Activated CD8-positive, alpha-beta memory T cell treated with anti-CD3 and anti-CD28 coated beads for 48 hours (primary cell): ENCODE measurements around the gene AOC2.
"Not testable (repeated sequence)": the region's sequence is repeated elsewhere in the genome, so short reads cannot be mapped to it uniquely, and the experiment has no call there.

ENCODE experiments used
- DNase-seq, 3 experiments: peaks; one replicate each; pipeline ENCODE4 v3.0.0-alpha.2; 2020; ENCODE audit warnings: low read depth in 2 of 3, low spot score in 2 of 3

The AOC2 gene

DNA sequence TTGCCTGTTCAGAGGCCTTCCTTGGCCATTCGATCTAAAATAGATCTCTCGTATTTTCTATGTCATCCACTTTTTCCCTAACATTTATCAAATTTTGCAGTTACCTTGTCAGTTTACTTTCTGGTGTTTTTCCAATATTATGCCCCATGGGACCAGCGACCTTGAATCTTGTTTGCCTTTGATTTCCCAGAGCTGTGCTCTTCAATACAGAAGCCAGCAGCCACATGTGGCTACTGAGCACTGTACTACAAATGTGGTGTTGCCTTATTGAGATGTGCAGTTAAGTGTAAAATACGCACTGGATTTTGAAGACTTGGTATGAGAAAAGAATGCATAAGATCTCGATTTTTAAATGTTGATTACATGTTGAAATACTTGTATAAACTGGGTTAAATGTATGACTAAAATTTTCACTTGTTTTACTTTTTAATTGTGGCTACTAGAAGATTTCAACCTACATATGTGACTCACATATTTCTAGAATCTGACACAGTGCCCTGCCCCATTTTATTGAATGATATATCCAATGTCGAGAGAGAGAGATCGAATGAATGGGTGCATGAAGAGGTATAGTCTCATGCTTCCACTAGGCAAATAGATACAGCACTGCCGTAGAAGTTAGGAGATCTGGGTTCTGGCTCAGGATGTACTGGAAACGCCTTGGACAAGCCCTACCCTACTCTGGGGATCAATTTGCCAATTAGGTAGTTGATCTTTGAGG, 12.0 kb upstream of the AOC2 start:
- DNase-seq: no peak

DNA sequence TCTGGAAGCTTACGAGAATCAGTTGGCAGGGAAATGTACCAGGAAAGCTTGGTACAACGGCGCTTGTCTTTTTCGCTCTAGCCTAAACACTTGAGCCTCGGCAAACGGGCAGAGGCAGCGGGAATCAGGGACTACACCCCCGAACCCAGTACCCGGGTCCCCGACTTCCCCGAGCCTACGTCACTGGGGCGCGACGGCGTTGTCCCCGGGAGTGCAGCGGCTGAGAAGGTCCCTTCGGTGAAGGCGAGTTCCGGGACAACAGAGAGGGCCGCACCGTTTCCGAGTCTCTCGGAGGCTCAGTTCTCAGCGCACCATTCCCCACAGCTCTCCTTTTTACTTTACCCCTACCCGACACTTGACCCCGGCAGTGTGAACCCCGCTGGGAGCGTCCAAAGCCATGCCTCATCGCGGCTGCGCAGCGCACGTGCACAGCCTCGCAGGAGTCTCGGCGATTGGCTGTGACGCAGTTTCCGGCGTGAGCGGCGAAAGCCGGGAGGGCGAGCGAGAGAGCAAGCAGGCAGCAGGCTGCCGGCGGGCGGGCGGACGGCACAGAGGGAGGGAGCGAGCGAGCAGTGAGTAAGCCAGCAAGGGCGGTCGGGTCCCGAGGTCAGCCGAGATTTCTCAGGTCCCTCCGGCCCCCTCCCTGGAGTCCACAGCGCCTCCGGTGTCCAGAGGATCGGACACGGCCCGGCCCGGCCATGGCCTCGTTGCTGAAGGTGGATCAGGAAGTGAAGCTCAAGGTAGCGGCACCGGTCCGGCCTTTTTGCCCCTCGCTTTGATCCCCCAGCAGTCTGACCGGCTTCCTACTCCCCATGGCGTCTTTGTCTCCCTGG, 11.2 kb upstream of the AOC2 start, which contains the start of gene PSME3:
Gene PSME3 (plus strand): TSS at position 464 of the 833 bp plus-strand sequence. CDS start 235 bp downstream, at position 699.
- peak; percentile 85 to 90 (median 88) for DNase-seq

DNA sequence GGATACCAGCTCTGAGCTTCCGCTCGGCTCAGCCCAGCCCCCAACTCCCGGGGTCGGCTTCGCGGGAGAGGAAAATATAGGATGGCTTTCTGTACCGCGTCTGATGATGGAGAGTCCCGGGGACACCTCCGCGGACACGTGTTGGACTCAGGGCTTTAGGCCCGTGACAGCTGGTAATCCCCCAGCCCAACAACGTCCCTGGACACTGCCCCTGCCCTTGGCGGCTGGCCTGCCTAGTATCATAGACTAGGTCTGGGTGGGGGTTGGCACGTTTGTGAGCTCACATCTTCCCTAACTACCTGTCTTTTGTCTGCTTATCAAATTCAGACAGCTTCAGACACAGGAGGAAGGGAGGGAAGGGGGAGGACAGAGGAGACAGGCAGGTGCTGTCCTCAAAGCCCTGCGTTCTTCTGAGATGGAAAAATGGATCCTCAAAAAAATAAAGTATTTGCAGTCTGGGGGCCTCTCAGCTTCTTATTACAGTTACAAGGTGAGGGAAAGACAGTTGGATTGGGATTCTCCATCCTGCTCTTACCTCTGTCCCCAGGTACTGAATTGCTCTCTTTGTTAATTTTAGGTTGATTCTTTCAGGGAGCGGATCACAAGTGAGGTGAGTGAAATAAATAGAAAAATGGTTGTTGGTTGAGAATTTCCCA, 10.5 kb upstream of the AOC2 start:
- no peak for DNase-seq

DNA sequence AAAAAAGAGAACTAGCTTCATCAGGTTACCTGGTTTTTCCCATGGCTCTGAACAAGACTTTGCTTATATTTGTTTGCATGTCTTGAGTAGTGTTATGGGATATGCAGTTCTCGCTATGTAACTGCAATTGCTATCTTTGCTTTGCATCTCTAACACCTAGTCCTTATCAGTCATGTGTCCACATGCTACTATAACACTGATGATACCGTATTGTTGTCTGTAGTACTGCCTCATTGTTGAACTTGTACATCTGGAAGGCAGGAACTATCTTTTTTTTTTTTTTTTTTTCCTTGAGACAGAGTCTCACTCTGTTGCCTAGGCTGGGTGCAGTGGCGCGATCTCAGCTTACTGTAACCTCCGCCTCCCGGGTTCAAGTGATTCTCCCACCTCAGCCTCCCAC, 8.6 kb upstream of the AOC2 start:
- DNase-seq: no peak

DNA sequence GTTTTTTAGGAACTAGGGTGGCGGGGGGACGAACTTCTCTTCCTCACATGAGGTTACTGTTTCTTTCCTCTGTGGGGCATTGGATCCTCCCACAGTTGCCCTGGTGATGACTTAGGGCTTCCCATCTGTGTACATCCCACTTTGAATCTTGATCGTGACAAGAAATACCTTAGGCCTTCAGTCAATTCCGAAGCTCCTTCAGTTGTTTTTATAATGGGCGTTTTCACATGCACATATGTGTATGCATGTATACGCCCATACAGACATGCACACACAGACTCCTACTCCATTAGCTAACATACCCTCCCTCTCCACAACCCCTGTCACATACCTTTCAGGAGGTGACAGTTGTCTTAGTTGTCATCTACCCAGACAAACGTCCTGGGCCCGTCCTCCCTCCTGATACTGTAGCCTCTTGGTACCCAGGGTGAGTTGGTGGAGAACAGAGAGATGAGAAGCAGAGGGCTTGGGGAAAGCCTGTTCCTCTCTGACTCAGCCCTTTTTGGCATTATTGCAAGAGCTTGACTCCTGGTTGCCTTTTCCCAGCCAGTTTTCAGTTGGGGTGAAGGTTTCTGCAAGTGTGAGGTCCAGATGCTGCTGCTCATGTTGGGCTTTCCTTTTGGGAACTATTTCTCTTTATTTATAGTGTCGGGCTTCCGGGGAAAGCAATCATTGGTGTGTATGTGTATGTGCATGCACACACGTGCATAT, 2.2 kb upstream of the AOC2 start:
- no peak for DNase-seq

DNA sequence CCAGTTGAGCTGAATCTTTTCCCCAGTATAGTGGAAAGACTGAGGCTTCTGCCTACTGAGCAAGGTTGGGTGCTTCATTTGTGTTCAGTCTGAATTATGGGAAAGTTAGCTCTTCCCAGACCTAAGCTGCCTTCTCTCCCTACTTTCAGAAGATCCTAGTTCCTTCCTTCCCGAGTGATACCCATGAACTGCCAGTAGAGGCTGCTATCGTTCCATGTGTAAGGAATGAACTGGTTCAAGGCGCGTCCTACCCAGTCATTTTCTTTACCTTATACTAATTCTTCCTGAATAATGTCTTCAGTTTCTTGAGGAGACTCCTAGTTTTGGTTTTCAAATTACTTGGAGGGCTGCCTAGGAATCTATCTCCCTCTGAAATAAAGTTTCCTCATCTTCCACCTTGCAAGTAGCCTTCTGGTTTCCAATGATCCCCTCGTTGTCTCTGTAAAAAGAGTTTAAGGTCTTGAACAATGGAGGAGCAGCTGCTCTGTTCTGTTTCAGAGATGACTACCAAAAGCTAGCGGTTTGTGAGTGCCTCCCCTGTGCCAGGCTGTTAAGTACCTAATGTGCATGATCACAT, 934 bp upstream of the AOC2 start:
- no peak for DNase-seq

DNA sequence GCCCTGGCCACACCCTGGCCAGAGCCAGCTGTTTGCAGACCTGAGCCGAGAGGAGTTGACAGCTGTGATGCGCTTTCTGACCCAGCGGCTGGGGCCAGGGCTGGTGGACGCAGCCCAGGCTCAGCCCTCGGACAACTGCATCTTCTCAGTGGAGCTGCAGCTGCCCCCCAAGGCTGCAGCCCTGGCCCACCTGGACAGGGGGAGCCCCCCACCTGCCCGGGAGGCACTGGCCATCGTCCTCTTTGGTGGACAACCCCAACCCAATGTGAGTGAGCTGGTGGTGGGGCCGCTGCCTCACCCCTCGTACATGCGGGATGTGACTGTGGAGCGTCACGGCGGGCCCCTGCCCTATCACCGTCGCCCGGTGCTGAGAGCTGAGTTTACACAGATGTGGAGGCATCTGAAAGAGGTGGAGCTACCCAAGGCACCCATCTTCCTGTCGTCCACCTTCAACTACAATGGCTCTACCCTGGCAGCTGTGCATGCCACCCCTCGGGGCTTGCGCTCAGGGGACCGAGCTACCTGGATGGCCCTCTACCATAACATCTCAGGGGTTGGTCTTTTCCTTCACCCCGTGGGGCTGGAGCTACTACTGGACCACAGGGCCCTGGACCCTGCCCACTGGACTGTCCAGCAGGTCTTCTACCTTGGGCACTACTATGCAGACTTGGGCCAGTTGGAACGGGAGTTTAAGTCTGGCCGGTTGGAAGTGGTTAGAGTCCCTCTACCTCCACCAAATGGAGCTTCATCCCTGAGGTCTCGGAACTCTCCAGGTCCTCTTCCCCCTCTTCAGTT, 578 bp downstream of the AOC2 start:
- no peak for DNase-seq

DNA sequence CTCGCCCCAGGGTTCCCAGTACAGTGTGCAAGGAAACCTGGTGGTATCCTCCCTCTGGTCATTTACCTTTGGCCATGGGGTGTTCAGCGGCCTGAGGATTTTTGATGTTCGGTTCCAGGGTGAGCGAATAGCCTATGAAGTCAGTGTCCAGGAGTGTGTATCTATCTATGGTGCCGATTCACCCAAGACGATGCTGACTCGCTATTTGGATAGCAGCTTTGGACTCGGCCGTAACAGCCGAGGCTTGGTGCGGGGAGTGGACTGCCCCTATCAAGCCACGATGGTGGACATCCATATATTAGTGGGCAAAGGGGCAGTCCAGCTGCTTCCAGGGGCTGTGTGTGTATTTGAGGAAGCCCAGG, 1.2 kb downstream of the AOC2 start:
- no peak for DNase-seq

DNA sequence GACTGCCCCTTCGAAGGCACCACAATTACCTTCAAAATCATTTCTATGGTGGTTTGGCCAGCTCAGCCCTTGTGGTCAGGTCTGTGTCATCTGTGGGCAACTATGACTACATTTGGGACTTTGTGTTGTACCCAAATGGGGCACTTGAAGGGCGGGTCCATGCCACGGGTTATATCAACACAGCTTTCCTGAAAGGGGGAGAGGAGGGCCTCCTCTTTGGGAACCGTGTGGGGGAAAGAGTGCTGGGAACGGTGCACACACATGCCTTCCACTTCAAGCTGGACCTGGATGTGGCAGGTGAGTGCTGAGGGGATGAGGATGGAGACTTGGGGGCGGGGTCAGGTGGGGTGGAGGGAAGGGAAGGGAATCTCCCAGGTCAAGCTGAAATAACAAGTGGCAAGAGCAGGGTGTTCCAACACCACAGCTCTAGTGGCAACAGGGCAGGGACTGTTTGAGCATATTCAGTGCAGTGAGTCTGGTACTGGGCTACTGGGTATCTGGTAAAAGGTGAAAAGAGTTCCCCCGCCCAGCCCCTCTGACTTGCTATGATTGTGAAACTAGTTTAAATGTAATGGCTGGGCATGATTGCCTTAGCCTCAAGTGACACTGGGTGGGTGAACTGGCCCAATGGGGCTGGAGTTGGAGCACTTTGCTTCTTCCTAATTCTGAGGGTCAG, 1.7 kb downstream of the AOC2 start:
- peak in 1 of 3 experiments; percentile 24 for DNase-seq

DNA sequence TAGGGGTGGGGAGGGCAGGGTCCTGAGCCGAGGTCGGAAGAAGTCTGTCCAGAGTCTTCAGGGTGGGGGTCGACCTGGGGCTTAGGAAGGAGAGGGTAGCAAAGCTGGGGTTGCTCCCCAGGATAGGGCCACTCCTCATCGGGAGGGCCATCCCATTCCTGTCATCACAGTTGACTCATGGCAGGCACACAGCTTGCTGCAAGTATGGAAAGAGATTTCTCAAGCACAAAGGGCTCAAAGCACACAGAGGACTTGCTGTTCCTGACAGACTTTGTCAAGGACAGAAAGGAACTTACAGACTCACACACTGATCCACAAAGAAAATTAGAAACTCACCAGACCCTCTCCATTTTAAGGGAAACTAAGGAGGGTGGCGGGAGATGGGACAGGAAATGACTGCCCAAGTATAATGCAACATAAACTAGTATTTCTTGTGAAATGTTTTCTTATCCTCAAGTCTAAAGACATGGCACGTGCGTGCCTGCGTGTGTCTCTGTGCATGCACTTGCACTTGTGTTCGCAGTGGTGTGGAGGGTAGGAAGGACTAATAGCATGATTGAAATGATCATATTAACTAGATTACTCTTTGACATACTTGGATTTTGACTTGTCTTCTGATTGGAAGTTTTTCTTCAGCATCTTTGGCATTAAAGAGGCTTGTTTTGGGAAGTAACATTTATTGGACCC, 2.4 kb downstream of the AOC2 start:
- DNase-seq: no peak

DNA sequence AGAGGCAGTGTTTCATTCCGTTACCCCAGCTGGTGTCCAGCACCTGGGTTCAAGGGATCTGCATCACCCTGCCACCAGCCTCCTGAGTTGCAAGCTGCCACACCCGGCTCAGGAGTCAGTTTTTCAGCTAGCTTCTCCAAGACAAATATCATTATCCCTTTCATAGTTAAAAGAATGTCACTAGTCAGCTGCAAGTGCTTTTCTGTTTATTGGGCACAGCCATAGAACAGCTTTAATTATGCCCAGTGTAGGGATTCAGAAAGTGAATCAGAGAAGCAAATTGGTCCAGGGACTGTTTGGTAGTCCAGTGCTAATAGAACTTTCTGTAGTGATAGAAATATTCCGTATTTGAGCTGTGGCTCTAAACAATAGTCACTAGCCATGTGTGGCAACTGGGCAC, 3.7 kb downstream of the AOC2 start:
- no peak for DNase-seq

DNA sequence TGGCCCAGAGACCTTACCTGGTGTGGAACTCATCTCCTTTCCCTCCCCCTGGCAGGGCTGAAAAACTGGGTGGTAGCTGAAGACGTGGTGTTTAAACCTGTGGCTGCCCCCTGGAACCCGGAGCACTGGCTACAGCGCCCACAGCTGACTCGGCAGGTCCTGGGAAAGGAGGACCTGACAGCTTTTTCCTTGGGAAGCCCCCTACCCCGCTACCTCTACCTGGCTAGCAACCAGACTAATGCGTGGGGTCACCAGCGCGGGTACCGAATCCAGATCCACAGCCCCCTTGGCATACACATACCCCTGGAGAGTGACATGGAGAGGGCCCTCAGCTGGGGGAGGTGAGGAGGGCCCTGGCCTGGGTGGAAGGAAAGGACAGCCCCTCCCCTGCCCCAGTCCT, 4.7 kb downstream of the AOC2 start:
- no peak for DNase-seq

DNA sequence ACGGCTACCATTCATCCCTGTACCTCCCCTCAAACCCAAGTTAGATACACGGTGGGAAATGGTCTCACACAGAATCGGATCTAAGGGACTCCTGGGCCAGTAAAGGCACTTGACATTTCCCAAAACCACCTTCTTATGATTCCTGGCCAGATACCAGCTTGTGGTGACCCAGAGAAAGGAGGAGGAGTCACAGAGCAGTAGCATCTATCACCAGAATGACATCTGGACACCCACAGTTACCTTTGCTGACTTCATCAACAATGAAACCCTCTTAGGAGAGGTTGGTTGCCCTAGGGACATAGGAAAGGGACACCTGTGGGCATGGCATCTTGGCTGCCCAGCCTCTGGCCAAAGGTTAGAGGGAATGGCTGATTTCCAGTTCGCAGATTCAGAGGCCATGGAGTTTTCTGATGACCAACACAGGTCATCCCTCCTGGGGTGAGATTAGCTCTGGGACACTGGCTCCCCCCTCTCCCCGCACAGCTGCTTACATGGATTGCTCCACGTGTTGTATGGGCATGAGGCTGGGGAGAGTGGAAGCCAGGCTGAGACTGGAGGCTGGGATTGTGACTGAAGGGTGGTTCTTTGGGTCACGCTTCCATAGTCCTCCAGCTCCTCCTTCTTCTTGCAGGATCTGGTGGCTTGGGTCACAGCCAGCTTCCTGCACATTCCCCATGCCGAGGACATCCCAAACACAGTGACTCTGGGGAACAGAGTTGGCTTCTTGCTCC, 5.2 kb downstream of the AOC2 start:
- DNase-seq: no peak

DNA sequence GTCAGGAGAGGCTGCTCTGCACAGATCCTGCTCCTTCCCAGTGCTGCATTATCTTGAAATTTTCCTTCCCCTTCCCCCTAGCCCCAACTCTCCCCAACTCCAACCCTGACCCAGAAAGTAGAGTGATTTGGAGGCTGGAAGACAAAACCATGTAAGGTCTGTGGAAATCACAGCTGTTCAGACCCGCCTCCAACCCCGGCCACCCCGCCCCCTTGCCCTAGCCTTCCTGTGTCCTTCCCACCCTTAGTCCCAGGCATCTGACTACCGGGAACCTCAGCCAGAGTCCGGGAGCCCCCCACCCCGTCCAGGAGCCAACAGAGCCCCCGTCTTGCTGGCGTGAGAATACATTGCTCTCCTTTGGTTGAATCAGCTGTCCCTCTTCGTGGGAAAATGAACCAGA, 6.6 kb downstream of the AOC2 start, which contains the start of gene AOC3:
Gene AOC3 (plus strand): TSS at position 246 of the 400 bp plus-strand sequence. CDS start 145 bp downstream, at position 391.
- DNase-seq: no peak

DNA sequence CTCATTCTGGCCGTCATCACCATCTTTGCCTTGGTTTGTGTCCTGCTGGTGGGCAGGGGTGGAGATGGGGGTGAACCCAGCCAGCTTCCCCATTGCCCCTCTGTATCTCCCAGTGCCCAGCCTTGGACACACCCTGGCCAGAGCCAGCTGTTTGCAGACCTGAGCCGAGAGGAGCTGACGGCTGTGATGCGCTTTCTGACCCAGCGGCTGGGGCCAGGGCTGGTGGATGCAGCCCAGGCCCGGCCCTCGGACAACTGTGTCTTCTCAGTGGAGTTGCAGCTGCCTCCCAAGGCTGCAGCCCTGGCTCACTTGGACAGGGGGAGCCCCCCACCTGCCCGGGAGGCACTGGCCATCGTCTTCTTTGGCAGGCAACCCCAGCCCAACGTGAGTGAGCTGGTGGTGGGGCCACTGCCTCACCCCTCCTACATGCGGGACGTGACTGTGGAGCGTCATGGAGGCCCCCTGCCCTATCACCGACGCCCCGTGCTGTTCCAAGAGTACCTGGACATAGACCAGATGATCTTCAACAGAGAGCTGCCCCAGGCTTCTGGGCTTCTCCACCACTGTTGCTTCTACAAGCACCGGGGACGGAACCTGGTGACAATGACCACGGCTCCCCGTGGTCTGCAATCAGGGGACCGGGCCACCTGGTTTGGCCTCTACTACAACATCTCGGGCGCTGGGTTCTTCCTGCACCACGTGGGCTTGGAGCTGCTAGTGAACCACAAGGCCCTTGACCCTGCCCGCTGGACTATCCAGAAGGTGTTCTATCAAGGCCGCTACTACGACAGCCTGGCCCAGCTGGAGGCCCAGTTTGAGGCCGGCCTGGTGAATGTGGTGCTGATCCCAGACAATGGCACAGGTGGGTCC, 7.2 kb downstream of the AOC2 start:
- DNase-seq: not testable (repeated sequence)

DNA sequence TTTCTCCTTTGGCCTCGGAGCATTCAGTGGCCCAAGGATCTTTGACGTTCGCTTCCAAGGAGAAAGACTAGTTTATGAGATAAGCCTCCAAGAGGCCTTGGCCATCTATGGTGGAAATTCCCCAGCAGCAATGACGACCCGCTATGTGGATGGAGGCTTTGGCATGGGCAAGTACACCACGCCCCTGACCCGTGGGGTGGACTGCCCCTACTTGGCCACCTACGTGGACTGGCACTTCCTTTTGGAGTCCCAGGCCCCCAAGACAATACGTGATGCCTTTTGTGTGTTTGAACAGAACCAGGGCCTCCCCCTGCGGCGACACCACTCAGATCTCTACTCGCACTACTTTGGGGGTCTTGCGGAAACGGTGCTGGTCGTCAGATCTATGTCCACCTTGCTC, 8.0 kb downstream of the AOC2 start:
- no peak for DNase-seq

DNA sequence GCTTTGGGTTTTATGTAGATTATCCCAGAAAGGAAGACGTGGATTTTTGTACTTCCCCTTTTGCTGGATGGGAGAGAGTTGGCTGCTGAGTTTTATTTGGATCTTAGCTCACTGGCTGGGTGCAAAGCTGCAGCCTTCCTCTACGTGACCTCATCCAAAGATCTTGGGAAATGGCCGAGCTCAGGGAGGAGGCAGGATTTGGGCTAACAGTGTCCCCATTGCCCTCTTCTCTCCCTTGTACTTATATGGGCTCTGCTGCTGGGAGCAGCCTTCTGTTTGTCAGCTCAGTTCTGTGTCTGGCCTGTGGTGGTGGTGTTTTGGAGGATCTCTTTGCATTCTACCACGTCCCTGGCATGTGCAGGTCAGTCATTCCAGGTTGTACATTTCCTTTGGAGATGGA, 8.6 kb downstream of the AOC2 start:
- no peak for DNase-seq
